ENCODE data around the gene RPS6KA2.

Gene RPS6KA2

DNA sequence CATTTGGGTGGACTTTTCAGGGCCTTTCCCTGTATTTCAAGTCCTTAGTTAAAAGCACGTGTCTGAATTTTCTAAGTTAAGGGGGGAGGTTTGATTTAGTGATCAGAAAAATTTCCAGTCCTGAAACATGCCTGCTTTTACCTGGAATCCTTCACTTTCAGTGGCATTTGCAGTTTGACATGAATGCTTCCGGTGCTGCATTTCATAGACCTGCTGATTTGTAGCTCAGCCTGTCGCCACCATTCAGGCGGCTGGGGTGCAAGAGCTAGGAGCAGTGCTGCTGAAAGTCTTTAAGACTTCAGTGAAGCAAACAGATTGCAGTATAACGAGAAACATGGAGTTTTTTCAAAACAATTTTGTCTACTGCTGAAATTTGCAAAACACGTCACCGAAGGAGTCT lies 14.0 kb downstream of the RPS6KA2 start:
- DNase-seq = no peak

DNA sequence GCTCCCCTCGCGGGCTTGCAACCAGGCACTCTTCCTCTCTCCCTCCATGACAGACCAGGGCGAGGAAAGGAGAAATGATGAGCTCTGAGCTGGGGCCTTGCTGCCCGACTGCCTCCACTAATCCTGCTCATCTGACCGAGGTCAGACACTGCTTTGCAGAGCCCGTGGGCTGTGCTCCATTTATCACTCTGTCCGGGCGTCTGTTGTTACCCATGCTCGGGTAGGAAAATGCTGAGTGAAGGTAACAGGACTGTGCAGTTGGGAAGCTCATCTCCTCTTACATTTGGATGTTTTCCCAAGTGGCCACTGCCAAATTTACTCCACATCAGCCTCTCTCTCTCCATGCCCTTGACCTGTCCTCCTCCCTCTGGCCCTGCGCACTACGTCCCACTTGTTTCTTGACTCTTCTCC lies 14.6 kb downstream of the RPS6KA2 start:
- no peak for DNase-seq

DNA sequence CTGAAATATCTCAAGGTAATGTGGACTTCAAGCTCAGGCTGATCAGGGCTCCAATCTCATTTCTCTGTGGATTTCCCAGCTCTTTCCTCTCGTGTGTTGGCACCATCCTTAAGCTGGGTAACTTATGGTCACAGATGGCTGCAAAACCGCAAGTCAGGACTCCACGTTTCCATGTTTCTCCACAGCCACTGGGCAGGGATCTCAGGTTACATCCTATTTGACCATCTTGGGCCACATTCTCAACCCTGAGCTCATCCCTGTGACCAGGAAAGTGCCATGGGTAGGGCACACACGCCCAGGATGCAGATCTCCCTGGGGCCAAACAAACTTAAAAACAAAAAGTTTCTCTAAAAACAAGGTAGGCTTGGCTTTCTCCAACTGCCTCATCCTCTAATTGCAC lies 15.4 kb downstream of the RPS6KA2 start:
- no peak for DNase-seq

DNA sequence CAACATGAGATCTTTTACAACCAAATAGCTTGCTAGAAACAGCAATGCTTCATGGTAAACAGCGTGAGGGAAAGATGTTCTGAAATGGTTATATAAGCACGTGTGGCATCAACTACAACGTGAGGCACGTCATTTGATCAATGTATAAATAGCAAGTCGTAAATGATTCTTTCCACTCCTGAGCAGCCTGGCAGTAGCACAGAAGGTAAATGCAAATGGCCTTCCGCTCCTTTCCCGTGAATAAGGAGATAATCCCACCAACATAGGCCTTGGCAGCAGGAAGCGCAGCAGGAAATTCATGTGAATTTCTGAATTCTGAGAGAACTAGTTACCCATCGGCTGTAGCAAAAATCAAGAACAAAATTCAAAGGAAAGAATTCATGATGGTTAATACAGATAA lies 17.0 kb downstream of the RPS6KA2 start:
- no peak for DNase-seq

DNA sequence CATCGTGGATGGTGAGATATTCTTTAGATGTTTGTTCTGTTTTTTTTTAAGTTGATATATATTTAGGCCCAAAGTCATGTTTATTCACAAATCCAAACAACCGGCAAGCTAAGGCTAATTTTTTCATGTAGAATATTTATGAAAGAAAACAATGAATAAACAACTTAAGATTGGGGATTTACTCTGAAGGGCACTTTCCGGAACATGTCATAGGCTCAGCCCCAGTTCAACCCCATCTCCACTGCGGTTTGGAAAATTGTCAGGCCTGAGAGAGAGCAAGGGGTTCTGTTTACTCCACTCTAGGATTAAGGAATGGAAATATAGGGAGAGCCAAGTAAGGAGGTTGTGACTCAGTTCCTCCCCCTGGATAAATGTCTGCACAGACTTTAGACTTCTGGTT lies 18.3 kb downstream of the RPS6KA2 start:
- no peak for DNase-seq

DNA sequence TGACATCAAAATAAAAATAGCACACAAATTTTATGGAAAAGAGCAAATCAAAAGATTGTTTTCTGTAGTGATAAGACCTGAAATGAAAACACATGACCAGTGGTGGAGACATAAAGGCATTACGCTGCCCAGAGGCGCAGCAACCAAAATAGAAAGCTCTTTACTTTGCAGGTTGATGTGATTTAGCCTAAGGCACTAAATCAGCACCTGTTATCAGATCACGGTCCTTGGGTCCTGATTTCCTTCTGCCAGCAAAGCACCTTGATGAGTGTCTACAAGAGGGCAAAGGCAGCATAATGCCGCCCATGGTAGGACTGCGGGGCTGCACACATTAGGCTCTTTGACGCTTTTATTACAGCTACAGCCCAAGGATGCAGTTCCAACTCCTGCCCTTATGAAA lies 21.3 kb downstream of the RPS6KA2 start:
- DNase-seq = no peak

DNA sequence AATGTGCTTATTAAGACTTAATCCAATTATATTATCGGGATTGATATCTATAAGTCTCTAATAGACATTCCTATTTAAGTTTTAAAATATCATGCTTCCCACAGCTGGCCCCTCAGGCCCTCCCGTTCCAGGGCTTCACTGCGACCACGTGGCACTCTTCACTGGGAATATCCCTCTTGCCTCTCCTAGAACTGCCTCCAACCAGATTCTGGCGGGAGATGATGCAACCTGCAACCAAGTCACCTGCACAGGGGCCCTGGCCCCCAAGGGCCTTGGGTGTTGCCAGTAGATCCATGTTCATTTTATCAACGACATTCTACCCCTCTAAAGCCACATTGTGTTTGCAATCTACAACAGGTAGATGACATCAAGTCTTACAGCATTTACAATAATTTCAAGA lies 22.1 kb downstream of the RPS6KA2 start:
- no peak for DNase-seq

DNA sequence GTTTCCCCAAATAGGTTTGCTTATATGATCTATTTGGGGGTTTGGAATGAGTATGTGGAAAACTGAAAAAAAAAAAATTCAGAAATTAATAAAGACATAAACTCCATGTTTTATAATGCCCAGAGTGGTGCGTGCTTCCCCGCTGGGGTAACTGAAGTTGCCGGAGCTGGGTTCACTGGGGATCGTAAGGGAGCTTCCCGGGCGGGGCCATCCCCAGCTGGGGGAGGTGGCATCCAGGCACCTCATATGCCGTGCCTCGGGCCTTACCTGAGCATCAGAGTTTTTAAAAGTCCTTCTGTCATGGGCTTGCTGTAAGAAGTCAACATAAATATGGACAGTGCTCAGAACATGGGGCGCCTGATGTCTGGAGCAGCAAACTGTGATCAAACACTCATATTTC lies 22.7 kb downstream of the RPS6KA2 start:
- no peak for DNase-seq

DNA sequence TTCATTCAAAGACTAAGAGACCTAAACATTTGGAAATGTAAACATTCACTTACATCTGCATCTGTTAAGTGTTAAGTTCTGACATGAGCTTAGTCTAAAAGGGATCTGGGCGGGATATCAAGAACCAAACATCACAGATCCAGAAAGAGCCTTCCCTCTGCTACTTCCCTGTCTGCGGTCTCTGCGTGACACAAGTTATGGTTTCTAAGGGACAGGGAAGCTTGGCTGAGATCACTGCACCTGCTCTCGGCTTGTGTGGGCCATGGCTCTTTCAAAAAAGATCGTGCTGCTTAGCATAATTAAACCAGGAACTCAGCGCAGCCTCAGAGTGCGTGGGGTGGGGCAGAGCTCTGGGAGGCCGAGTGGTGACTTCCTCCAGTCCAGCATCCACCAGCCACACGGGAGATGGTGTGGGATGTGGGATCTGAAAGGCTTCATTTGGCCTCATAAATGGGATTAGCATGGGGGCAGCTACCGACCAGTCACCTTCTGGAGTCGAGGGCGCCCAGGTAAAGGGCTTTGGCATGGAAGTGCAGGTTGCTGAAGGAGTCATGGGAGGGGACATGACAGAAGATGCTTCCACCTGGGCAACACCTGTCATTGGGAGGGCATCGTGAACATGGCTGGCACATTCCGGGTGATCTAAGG lies 23.9 kb downstream of the RPS6KA2 start:
- DNase-seq = no peak

DNA sequence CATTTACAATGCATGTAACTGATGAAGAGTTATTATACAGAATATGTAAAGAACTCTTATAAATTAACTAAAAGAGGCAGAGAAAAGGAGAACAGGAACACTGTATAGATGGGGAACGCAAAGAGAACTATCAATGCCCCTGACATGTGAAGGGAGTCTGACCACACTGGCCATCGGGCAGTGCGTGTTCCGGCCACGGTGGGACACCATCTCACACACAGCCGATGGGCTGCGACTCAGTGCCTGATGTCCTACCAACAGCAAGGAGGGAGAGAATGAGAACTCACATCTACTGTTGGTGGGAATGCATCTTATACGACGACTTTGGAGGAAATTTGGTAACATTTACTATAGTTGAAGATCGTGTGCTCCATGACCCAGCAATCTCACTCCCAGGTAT lies 25.1 kb downstream of the RPS6KA2 start:
- no peak for DNase-seq

DNA sequence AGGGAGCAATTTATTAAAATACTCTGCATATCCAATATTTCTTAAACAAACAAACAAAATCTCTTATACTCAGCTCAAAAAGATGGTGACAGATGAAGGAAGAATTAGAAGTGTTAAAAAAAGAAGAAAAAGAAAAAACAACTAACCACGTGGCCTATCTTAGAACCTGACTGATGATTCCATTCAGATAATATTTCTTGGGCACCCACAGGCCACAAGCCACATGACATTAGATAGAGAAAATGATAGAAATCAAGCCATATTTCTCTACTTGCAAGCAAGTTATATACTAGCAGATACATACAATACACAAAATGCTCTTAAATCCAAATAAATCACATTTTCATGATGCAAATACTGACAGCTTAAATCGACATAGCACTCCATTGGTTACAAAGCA lies 26.1 kb downstream of the RPS6KA2 start:
- DNase-seq = no peak

DNA sequence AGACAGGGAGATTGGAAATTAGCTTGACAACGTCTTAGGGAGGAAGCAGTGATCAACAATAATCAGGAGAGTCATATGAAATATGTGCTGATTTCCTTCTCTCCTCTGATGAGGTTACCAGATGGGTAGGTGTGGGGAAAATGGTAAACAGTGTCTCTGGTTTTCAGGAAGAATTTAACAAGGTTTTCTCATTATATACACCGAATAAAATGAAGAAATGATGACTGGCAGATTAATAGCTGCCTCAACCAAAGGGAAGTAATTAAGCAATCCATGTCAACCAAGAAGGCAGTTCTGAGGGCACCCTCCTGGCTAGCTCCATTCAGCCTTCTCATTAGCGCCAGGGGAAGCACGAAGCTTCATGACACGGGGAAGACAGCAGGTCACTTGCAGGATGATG lies 27.8 kb downstream of the RPS6KA2 start:
- DNase-seq = no peak

DNA sequence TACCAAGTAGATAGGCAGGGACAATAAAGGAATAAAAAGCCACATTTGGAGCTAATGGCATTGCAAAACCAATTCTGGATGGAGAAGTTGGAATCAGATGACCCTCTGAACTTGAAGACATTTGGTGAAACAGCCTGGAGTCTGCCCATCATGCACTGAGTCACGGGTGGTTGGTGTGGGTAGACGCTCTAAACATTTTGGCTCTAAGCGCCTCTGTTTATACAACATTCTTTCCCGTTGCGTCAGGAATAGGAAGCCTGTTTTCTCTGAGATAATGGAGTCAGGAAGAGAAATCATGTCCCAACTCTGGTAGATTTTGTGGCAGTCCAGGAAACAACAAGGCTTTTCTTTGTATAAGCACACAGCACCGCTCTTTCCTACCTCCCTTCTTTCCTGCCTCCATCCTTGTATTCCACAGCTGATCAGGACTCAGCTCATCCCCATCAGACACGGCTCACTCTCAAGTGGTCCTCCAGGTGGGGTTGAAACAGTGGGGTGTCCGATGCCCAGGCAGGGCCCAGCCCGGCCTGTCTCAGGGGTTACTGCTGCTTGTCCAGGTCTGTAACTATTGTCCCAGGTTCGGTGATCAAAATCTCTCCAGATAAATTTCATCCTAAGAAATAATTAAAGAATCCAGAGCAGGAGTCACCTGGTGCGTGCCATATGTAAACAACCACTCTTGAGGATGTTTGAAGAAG lies 28.5 kb downstream of the RPS6KA2 start:
- DNase-seq = no peak

DNA sequence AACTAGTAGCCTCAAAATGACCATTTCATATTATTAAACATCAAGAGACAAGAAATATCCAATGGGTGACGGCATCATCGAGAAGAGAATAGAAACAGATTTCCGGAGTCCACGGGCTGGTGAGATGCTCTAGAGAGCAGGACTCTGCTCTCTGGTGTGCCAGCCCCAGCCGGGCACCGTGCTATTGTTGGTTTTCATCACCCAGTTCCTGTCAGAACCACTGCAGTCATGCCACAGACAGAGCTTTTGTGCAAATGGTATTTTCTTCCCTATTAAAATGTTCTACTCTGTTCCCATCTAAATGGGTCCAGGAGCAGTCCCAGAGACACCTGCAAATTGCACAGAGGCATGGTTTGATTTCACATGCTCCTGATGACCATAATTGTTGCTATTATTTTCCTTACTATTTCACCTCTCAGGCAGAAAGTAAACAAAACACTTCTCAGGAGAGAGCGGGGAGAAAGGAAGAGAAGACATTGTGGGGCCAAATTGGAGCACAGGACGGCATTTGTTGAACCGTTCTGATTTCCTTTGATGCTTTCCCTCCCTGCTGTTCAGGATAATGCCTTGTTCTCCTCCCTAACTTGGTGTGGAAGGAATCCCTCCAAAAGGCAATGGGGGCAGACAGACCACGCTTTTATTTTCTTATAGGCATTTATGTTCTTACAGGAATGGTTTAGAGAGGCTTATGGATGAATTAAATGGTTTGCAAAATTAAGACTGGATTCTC lies 29.2 kb downstream of the RPS6KA2 start:
- peak; percentile 54 for DNase-seq

DNA sequence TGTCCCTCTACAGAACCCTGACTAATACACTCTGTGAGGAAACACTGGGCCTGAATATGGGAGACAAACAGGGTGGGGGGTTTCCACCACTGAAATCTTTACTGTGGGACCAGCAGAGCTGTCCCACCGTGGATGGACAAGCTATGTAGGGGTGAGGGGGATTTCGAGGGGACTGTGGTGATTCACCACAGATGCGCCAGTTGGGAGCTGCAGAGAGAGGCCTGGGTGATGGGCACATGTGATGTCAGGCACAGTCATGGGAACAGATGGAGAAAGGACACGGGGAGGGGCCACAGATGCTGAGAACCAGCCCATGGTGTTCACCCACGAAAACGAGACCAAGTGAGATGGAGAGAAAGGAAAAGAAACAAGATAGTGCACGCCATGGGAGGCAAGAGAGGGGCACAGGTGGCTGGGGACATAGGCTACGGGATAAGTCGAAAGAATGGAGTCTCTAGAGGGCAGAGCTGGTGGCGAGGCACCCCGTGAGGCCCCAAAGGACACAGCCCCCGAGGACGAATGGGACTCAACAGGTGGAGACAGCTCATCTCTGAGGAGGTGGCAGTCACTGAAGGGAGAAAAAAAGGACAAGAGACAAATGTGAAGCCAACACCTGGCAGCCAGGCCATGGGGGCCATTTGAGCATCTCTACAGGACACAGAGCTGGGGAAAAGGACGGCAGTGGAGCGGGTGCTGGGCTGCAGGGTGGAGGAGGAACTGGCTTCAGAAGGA lies 30.1 kb downstream of the RPS6KA2 start:
- DNase-seq = no peak

DNA sequence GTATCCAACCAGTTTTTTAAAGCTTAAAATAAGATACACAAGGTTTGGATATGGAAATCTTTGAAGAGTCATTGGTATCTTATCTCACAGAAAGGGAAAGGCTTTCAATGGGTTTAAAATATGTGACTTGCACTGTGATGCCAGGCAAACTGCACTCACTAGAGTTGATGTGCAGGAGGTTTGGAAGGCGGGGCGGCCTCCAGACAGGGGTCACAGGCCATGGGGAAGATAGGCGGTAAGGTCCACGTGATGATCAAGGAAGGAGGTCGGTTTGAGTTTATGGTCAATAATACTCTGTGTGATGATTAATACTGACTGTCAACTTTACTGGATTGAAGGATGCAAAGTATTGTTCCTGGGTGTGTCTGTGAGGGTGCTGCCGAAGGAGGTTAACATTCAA lies 31.1 kb downstream of the RPS6KA2 start:
- DNase-seq = no peak

DNA sequence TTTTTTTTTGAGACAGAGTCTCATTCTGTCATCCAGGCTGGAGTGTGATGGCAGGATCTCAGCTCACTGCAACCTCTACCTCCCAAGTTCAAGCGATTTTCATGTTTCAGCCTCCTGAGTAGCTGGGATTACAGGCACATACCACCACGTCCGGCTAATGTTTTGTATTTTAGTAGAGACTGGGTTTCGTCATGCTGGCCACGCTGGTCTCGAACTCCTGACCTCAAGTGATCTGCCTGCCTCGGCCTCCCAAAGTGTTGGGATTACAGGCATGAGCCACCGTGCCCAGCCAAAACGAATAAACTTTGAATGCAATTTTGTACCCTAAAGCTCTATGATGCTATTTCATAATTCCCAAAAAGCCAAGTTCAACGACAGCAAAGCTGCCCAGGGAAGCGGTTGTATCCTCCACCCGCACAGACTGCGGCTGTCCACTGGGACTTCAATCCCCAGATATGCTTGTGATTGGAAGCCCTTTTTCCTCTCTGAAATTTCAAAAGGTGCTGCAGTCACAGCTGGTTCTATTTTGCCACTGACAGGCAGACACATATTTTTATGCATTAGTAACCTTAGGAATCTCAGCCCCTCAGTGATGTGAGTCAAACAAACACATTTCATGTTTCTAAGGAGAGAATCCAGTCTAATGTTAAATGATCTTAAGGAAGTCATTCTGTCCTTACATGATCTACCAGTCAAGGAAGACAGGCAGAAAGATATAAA lies 31.8 kb downstream of the RPS6KA2 start:
- no peak for DNase-seq

DNA sequence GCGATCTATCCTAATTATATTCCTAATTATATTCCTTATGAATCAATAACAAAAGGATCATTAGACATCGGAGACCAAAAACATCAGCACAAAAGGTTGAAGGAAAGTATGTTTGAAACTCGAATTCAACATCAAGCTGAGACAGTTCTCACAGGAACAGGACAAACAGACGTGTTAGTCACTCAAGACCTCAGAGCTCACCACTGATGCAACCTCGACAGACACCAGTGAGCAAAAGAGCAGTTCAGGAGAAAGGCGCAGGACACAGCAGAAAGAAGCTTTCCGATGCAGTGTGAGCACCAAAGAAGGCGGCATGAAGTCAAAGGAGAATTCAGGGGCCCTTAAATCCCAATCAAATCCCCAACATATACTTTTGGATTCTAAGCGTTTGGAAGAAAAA lies 34.2 kb downstream of the RPS6KA2 start:
- no peak for DNase-seq

DNA sequence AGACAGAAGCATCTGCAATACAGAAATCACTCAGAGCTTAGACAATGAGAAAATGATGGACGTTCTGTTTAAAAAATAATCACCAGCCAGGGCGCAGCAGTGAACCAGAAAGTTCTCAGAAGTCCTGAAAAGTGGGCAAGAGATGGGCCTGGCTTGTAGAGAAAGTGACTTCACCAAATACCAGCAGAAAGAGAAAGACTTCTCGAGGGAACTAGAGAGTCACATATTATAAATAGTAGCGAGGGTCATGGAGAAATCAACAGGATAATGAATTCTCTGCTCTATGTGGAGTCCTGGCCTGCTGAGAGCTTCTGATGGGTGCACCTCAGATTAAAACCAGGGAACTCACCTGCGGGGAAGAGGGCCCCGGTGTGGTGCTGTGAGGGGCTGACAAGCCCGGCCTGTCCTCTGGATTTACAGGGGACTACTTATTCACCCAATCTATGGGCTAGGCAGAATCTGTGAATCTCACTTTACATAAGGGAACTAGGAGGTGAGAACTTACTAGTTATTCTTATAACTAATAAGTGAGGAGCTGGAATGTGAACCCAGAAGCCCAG lies 35.0 kb downstream of the RPS6KA2 start:
- no peak for DNase-seq

DNA sequence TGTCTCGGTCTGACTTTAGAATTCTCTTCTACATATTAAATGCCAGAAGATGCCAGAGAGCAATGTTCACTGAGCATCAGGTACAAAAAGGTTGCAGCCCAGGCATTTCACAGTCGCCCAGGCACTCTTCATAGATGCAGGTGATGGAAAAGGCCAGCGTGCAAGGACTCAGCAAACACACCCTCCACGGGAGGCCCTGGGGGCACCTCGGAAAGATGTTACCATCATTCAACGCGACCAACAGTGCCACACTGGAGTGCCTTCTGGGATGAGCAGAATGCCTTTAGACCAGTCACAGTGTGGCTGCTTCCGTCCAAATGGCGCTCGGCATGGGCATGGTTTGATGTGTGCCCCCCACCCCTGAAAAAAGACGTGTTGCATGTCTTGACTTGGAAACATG lies 36.0 kb downstream of the RPS6KA2 start:
- no peak for DNase-seq

DNA sequence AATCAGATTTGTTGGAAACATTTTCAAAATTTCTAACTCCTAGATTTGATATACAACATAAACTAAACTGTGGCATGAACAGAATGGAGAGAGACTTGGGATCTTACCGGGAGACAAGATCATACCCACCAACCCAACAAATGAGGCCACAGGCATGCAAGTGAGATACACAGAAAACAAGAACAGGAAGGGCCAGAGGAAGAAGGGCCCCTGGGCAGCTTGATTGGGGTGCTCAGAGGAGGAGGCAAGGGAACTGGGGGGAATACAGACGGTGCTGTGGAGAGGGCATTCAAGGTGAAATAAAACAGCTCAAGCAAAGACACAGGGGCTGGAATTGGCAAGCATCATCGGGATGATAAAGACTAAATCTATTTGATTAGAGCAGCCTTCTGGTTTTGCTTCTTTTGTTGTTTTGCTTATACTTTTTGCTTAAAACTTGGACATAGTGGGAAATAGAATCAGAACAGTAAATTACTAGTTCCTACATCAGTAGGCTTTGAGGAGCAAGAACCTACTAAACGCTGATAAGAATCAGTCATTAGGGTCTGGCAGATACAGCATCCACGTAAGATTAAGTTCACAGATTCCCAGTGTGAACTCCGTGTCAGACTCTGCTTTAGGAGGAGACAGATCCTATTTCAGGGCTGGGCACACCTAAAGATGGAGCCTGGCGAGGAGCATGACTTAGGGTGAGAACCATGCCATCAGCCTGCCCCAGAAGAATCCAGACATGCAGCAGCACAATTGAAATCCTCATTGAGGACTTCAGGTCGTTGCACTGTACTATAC lies 37.1 kb downstream of the RPS6KA2 start:
- no peak for DNase-seq

DNA sequence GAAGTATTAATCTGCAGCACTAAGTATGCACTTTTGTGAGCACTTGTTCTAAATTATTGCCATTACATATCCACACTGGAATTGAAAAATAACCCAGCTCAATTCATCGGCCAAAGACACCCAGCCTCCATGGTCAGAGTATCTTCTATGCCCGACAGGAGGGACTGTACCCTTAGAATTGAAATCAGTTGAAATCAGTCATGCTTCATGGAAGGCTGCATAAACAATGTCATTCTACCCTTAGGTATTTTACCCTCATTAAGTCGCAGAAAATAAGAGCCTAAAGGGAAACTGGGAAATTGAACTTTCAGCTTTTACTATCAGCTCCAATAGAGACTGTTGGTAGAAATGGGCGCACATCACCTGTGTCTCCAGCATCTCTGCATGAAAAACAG lies 37.7 kb downstream of the RPS6KA2 start:
- DNase-seq = no peak
